BE2C (cell line): Measurements from ENCODE around the gene PRELID1.

Source experiments
- DNase-seq: peaks from one replicate; pipeline ENCODE4 v3.0.0-alpha.2; 2020
- H3K27me3 ChIP-seq: fragments of 250-450 bp; sonication (Bioruptor Pico); 2 replicates; pipeline ENCODE4 v1.5.1; 2020; ENCODE audit warnings: mild to moderate bottlenecking
- H3K36me3 ChIP-seq: fragments of 250-450 bp; sonication (Bioruptor Pico); 2 replicates; pipeline ENCODE4 v1.5.1; 2020; ENCODE audit warnings: mild to moderate bottlenecking
- H3K4me1 ChIP-seq: fragments of 250-450 bp; sonication (Bioruptor Pico); 2 replicates; pipeline ENCODE4 v1.5.1; 2020
- H3K4me3 ChIP-seq: 2 replicates; pipeline ENCODE4 v1.5.1; 2011; ENCODE audit warnings: low read depth, low read length
- H3K9me3 ChIP-seq: fragments of 250-450 bp; sonication (Bioruptor Pico); 2 replicates; pipeline ENCODE4 v1.5.1; 2020
- CTCF ChIP-seq: IDR thresholded peaks from 2 replicates; pipeline ENCODE4 v1.5.1; 2012; ENCODE audit warnings: mild to moderate bottlenecking, low read depth, low read length

PRELID1 gene

GRCh38 chr5:177320879-177321278 lies 17.3 kb downstream of the PRELID1 start:
- no peak for DNase-seq

DNA sequence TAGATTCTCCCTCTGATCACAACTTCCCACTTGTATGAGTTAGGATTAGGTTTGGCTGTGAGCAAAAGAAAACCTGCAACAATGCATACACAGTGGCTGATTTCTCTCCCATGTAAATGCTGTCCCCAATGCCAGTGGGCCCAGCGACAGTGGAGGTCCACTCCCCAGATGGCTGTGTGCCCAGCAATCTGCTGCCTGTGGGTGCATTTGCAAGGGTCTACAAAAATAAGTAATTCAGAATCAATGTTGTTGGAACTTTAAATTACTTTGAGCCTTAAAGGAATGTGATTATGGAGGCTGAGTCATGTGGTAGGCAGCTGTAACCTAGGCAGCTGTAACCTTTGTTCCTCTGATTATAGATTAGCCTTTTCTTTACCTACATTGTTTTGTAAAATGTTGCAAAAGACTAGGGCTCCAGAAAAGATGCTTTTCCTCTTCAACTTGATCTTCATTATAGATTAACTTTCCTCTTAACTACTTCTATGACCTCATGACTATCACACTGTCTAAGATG lies 22.3 kb downstream of the PRELID1 start:
- peaks cover 7% of the 10 kb centered on the region; the same call in 1 of the 2 replicates for H3K36me3 ChIP-seq

More at GRCh38 chr5:177320879-177321278, 17.3 kb downstream of the PRELID1 start:
- no peak for TF ChIP-seq CTCF
- Histone ChIP-seq H3K27me3 (no peaks in the 10 kb centered on the region), H3K9me3 (no peaks in the 10 kb centered on the region), H3K4me3 (no peak overlapping the region), H3K4me1 (no peaks in the 10 kb centered on the region), H3K36me3 (0 out of 2 replicates have a peak, but pooled peaks cover 3% of the 10 kb centered on the region)

GRCh38 chr5:177327539-177328522 lies 24.2 kb downstream of the PRELID1 start:
- Histone ChIP-seq H3K27me3 (no peaks in the 10 kb centered on the region), H3K9me3 (no peaks in the 10 kb centered on the region), H3K4me1 (no peaks in the 10 kb centered on the region), H3K36me3 (peaks cover 13% of the 10 kb centered on the region), H3K4me3 (no peak overlapping the region)
- DNase-seq = no peak
- TF ChIP-seq CTCF = no peak

More for the DNA sequence above, 22.3 kb downstream of the PRELID1 start:
- no peak for TF ChIP-seq CTCF
- Histone ChIP-seq H3K27me3 (no peaks in the 10 kb centered on the region), H3K4me3 (no peak overlapping the region), H3K9me3 (no peaks in the 10 kb centered on the region), H3K4me1 (no peaks in the 10 kb centered on the region)
- no peak for DNase-seq

DNA sequence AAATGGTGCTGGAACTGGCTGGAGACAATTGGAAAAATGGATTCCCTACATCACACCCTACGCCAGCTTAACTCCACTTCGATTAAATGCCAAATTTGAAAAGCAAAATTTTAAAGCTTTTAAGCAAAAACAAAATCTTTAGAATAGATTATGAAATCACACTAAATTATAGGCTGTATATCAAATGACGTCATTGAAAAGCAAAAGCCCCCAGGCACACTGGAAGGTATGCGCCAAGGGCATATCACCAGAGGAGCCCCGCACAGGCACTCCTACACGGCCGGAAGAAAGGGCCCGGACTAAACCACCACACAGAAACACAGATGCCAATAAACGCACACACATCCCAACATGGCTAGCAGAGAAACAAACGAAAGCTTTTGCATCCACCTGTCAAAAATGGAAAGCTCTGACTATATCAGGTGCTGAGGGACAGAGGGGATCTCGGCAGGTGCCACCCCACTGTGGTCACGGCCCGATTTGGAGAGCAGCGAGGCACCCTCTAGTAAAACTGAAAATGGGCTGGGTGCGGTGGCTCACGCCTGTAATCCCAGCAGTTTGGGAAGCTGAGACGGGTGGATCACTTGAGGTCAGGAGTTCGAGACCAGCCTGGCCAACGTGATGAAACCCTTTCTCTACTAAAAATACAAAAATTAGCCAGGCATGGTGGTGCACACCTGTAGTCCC lies 25.1 kb downstream of the PRELID1 start:
- H3K4me1 ChIP-seq = peaks cover 2% of the 10 kb centered on the region
- H3K27me3 ChIP-seq = no peaks in the 10 kb centered on the region
- no peak for DNase-seq
- TF ChIP-seq CTCF = no peak
- H3K9me3 ChIP-seq = no peaks in the 10 kb centered on the region
- no peak overlapping the region for H3K4me3 ChIP-seq
- peaks cover 22% of the 10 kb centered on the region for H3K36me3 ChIP-seq

- Histone ChIP-seq H3K4me3 (no peak overlapping the region), H3K36me3 (peaks cover 32% of the 10 kb centered on the region), H3K9me3 (no peaks in the 10 kb centered on the region), H3K27me3 (no peaks in the 10 kb centered on the region), H3K4me1 (peaks cover 11% of the 10 kb centered on the region)
- no peak for DNase-seq
- no peak for TF ChIP-seq CTCF
These were observed 26.3 kb downstream of the PRELID1 start for GRCh38 chr5:177329883-177330282.
